ENCODE measurements around the gene APOBEC3G.
"Not testable (repeated sequence)": the region's sequence is repeated elsewhere in the genome, so short reads cannot be mapped to it uniquely, and the experiment has no call there.

DNA sequence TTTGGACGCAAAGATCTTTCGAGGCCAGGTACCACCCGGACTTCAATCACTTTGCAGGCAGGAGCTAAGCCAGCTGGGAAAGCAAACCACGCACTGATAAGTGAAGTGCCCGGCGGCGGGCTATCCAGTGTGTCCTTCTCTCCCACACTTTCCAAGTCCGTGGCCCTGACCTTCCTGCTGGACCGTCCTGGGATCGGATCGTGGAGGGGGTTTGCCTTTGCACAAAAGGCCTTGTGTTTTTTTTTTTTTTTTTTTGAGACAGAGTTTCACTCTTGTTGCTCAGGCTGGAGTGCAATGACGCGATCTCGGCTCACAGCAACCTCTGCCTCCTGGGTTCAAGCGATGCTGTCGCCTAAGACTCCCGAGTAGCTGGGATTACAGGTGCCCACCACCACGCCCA, 34.0 kb upstream of the APOBEC3G start:
- not testable (repeated sequence) for TF ChIP-seq POLR2A (IDR thresholded peaks at IDR 0.05; ENCODE audit: low read depth, low read length); POLR2AphosphoS5 (IDR thresholded peaks at IDR 0.05; ENCODE audit: low read depth, low read length); TAF1 (IDR thresholded peaks at IDR 0.05; ENCODE audit: low read depth, low read length); SPI1 (IDR thresholded peaks at IDR 0.05; ENCODE audit: low read depth, low read length); PAX5 (IDR thresholded peaks at IDR 0.05; ENCODE audit: insufficient read depth, low read length, severe bottlenecking)

Data from GM12891 (cell line).